ELR (cell line): ENCODE results near the gene HSPD1.
"Not testable (repeated sequence)": the region's sequence is repeated elsewhere in the genome, so short reads cannot be mapped to it uniquely, and the experiment has no call there.

Source experiments
- DNase-seq: peaks from one replicate; pipeline ENCODE4 v3.0.0-alpha.2; 2015; ENCODE audit warnings: low read depth

The HSPD1 gene

GRCh38 chr2:197496695-197497094 is 2.9 kb downstream of the HSPD1 start:
- no peak for DNase-seq

GRCh38 chr2:197495433-197496134 is 4.1 kb downstream of the HSPD1 start:
- no peak for DNase-seq

- no peak for DNase-seq
Measured at GRCh38 chr2:197487385-197487784, 12.3 kb downstream of the HSPD1 start.

GRCh38 chr2:197486175-197486574 is 13.5 kb downstream of the HSPD1 start:
- DNase-seq: no peak

- not testable (repeated sequence) for DNase-seq
Measured at GRCh38 chr2:197484248-197484647, 15.4 kb downstream of the HSPD1 start.

GRCh38 chr2:197480165-197481036 is 19.2 kb downstream of the HSPD1 start:
- no peak for DNase-seq

GRCh38 chr2:197477797-197478196 is 21.8 kb downstream of the HSPD1 start:
- DNase-seq: no peak

GRCh38 chr2:197472166-197472565 is 27.5 kb downstream of the HSPD1 start:
- DNase-seq: no peak

- DNase-seq: no peak
Measured at GRCh38 chr2:197464175-197464574, 35.5 kb downstream of the HSPD1 start.

- no peak for DNase-seq
Measured at GRCh38 chr2:197461057-197461456, 38.6 kb downstream of the HSPD1 start.

GRCh38 chr2:197460649-197461048 is 39.0 kb downstream of the HSPD1 start:
- DNase-seq: no peak

- DNase-seq: no peak
Measured at GRCh38 chr2:197455428-197455827, 44.2 kb downstream of the HSPD1 start.

GRCh38 chr2:197454923-197455322 is 44.7 kb downstream of the HSPD1 start:
- no peak for DNase-seq

GRCh38 chr2:197453914-197454398 is 45.7 kb downstream of the HSPD1 start:
- no peak for DNase-seq

GRCh38 chr2:197453123-197453913 is 46.3 kb downstream of the HSPD1 start, which contains the start of gene COQ10B:
Gene COQ10B (plus strand): TSS chr2:197453552. CDS start chr2:197453561, 9 bp downstream.
- peak; percentile 100 for DNase-seq

GRCh38 chr2:197452754-197453122 is 46.9 kb downstream of the HSPD1 start:
- no peak for DNase-seq

GRCh38 chr2:197450935-197451358 is 48.7 kb downstream of the HSPD1 start:
- not testable (repeated sequence) for DNase-seq

GRCh38 chr2:197450465-197450864 is 49.2 kb downstream of the HSPD1 start:
- no peak for DNase-seq

GRCh38 chr2:197446844-197447243 is 52.8 kb downstream of the HSPD1 start:
- DNase-seq: no peak

- DNase-seq: no peak
Measured at GRCh38 chr2:197445746-197446145, 53.9 kb downstream of the HSPD1 start.

- no peak for DNase-seq
Measured at GRCh38 chr2:197442857-197443256, 56.8 kb downstream of the HSPD1 start.

- DNase-seq: no peak
Measured at GRCh38 chr2:197437380-197437779, 62.3 kb downstream of the HSPD1 start.
